Measurements from ENCODE around the gene ARHGEF17.
A peak's percentile ranks its signal among the peaks of the same experiment; 100 is the strongest.

DNA sequence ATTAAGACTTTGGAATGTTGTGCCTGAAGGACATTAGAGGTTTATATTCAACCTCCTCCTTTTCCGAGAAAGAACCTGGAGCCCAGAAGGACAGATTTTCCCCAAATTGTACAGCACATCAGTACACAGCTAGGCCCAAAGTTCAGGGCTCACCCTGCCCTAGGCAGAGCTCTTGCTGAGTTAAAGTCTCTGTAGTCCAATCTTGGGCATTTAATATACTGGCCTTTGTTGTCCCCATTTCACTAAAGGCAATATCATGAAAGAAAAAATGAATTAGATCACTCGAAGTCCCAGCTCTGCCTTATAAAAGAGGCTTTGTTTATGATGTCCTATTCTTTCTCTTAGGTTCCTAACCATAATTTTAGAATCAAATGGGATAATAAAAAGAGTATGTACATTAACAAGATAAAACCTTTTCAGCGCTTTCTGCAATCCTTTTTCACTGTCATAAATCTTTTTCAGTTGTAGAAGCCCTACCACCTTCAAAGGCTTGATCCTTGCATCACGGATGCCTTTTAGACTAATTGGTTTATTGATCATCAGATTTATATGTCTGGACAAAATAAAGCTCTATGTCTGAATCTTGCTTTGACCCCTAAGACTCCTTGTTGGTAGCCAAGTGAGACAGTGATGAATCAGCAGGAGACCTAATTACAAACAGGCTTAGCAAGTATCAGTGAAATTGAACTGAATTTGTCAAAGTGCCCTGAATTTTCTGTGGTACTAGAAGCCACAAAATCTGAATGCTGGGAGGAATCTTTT lies 108.0 kb downstream of the ARHGEF17 start:
- TF ChIP-seq ARNT (IDR thresholded peaks at IDR 0.05): no peak
- TF ChIP-seq, protein P1, sequence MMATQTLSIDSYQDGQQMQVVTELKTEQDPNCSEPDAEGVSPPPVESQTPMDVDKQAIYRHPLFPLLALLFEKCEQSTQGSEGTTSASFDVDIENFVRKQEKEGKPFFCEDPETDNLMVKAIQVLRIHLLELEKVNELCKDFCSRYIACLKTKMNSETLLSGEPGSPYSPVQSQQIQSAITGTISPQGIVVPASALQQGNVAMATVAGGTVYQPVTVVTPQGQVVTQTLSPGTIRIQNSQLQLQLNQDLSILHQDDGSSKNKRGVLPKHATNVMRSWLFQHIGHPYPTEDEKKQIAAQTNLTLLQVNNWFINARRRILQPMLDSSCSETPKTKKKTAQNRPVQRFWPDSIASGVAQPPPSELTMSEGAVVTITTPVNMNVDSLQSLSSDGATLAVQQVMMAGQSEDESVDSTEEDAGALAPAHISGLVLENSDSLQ (IDR thresholded peaks at IDR 0.05): peak; percentile 54
- no peak for TF ChIP-seq SP1 (IDR thresholded peaks at IDR 0.05)
- TF ChIP-seq NFRKB (IDR thresholded peaks at IDR 0.05): no peak
- TF ChIP-seq TARDBP (IDR thresholded peaks at IDR 0.05): no peak
- no peak for TF ChIP-seq FOXK2 (IDR thresholded peaks at IDR 0.05)
- TF ChIP-seq FOXM1 (IDR thresholded peaks at IDR 0.05; ENCODE audit: borderline replicate concordance): no peak
- no peak for TF ChIP-seq FOXA1 (IDR thresholded peaks at IDR 0.05)
- TF ChIP-seq BHLHE40 (IDR thresholded peaks at IDR 0.05; ENCODE audit: borderline replicate concordance): no peak
- TF ChIP-seq ELF4 (IDR thresholded peaks at IDR 0.05): no peak
- TF ChIP-seq SUZ12 (IDR thresholded peaks at IDR 0.05): no peak
- TF ChIP-seq L3MBTL2 (conservative IDR thresholded peaks at IDR 0.05): no peak
